ENCODE data around the gene RAB31.

RAB31 gene

DNA sequence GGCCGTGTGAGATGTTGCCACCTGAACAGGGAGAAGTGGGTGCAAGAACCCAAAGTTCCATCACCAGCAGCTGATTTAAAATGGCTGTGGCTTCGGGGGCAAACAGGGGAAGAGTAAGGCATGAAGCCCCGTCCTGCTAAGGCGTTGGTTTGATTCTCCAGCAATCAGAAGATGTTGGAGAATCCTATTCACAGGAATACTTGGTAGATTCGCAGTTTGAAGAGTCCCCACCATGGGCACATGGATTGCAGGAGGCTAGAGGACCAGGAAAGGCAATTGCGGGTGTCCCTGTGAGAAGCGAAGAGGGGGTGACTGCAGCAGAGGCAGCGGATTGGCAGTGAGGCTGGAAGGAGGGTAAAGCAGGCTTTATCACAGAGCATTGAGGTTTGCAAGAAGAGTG, 131.1 kb downstream of the RAB31 start:
- no peak overlapping the region for H3K4me2 ChIP-seq (ENCODE audit: insufficient read depth, low read length)
- H3K9me3 ChIP-seq (ENCODE audit: insufficient read depth, low read length, severe bottlenecking): no peaks in the 10 kb centered on the region
- peaks cover 26% of the 10 kb centered on the region for H3K27me3 ChIP-seq (ENCODE audit: insufficient read depth, low read length, poor library complexity)
- H3K79me2 ChIP-seq (ENCODE audit: insufficient read depth, low read length): no peaks in the 10 kb centered on the region
- H3K27ac ChIP-seq (ENCODE audit: low read length): no peak overlapping the region
- no peaks in the 10 kb centered on the region for H4K20me1 ChIP-seq (ENCODE audit: insufficient read depth, low read length)
- no peaks in the 10 kb centered on the region for H3K36me3 ChIP-seq (ENCODE audit: insufficient read depth, low read length)
- TF ChIP-seq, protein P1, sequence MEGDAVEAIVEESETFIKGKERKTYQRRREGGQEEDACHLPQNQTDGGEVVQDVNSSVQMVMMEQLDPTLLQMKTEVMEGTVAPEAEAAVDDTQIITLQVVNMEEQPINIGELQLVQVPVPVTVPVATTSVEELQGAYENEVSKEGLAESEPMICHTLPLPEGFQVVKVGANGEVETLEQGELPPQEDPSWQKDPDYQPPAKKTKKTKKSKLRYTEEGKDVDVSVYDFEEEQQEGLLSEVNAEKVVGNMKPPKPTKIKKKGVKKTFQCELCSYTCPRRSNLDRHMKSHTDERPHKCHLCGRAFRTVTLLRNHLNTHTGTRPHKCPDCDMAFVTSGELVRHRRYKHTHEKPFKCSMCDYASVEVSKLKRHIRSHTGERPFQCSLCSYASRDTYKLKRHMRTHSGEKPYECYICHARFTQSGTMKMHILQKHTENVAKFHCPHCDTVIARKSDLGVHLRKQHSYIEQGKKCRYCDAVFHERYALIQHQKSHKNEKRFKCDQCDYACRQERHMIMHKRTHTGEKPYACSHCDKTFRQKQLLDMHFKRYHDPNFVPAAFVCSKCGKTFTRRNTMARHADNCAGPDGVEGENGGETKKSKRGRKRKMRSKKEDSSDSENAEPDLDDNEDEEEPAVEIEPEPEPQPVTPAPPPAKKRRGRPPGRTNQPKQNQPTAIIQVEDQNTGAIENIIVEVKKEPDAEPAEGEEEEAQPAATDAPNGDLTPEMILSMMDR (IDR thresholded peaks at IDR 0.05; ENCODE audit: borderline replicate concordance, extremely low read depth, low read length, poor library complexity, severe bottlenecking): no peak
- TF ChIP-seq EZH2 (IDR thresholded peaks at IDR 0.05; ENCODE audit: borderline replicate concordance, low read depth, low read length, severe bottlenecking): no peak
- H2AFZ ChIP-seq (ENCODE audit: low read depth, low read length): no peak overlapping the region
- no peak for ATAC-seq (ENCODE audit: insufficient read depth, low read depth)
- H3K9ac ChIP-seq (ENCODE audit: low read depth, low read length): no peak overlapping the region
- H3K4me3 ChIP-seq (ENCODE audit: low read depth in 1 of 2, low read length in 2 of 2): no peak overlapping the region
- H3K4me1 ChIP-seq (ENCODE audit: insufficient read depth, low read length): no peaks in the 10 kb centered on the region
- no peak for DNase-seq

DNA sequence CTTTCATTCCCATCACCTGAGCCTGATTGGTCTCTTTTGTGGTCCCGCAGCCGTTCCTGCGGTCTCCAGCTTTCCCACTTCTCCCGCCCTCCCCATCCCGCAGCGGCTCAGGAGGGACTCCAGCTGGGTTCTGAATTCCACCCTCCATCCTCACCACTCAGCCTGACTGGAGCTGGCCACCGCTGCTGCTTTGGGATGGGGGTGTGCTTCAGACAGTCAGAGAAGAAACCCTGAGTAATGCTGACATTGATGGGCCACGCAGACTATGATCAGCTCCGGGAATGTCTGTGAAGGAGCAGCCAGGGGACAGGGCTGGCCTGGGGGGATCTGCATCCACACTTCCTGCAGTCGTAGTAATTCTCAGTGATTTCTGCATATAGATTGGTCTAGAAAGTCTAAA, 131.8 kb downstream of the RAB31 start:
- H3K9ac ChIP-seq (ENCODE audit: low read depth, low read length): no peak overlapping the region
- no peaks in the 10 kb centered on the region for H3K4me1 ChIP-seq (ENCODE audit: insufficient read depth, low read length)
- no peaks in the 10 kb centered on the region for H3K9me3 ChIP-seq (ENCODE audit: insufficient read depth, low read length, severe bottlenecking)
- DNase-seq (no peak), ATAC-seq (ENCODE audit: insufficient read depth, low read depth) (no peak)
- no peak overlapping the region for H3K27ac ChIP-seq (ENCODE audit: low read length)
- no peaks in the 10 kb centered on the region for H4K20me1 ChIP-seq (ENCODE audit: insufficient read depth, low read length)
- H3K27me3 ChIP-seq (ENCODE audit: insufficient read depth, low read length, poor library complexity): peaks cover 25% of the 10 kb centered on the region
- H3K79me2 ChIP-seq (ENCODE audit: insufficient read depth, low read length): no peaks in the 10 kb centered on the region
- no peak for TF ChIP-seq EZH2 (IDR thresholded peaks at IDR 0.05; ENCODE audit: borderline replicate concordance, low read depth, low read length, severe bottlenecking)
- TF ChIP-seq, protein P1 (IDR thresholded peaks at IDR 0.05; ENCODE audit: borderline replicate concordance, extremely low read depth, low read length, poor library complexity, severe bottlenecking): no peak
- no peaks in the 10 kb centered on the region for H3K36me3 ChIP-seq (ENCODE audit: insufficient read depth, low read length)
- no peak overlapping the region for H3K4me3 ChIP-seq (ENCODE audit: low read depth in 1 of 2, low read length in 2 of 2)
- H2AFZ ChIP-seq (ENCODE audit: low read depth, low read length): no peak overlapping the region
- H3K4me2 ChIP-seq (ENCODE audit: insufficient read depth, low read length): no peak overlapping the region

DNA sequence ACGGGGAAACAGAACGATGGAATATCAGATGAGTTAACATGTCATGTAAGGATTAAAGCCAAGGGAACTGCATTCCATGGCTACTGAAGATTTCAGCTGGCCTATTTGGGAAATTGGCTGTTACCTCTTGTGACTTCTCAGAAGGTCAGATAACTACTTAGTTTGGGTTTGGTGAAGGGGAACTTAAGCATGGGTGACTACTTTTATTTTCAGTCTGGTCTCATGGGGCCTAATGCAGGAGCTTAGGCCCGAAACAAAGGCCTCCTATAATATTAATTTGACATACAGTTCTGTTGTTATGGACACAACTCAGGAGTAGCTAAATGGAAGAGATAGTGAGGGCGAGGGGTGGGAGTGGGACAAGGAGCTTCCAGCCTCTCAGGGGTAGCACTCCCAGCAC, 133.7 kb downstream of the RAB31 start:
- Histone ChIP-seq H3K4me1 (ENCODE audit: insufficient read depth, low read length) (no peaks in the 10 kb centered on the region), H2AFZ (ENCODE audit: low read depth, low read length) (no peak overlapping the region), H3K9me3 (ENCODE audit: insufficient read depth, low read length, severe bottlenecking) (no peaks in the 10 kb centered on the region), H3K27me3 (ENCODE audit: insufficient read depth, low read length, poor library complexity) (peaks cover 15% of the 10 kb centered on the region), H4K20me1 (ENCODE audit: insufficient read depth, low read length) (no peaks in the 10 kb centered on the region), H3K27ac (ENCODE audit: low read length) (no peak overlapping the region), H3K4me3 (ENCODE audit: low read depth in 1 of 2, low read length in 2 of 2) (no peak overlapping the region), H3K79me2 (ENCODE audit: insufficient read depth, low read length) (no peaks in the 10 kb centered on the region), H3K36me3 (ENCODE audit: insufficient read depth, low read length) (no peaks in the 10 kb centered on the region), H3K9ac (ENCODE audit: low read depth, low read length) (no peak overlapping the region), H3K4me2 (ENCODE audit: insufficient read depth, low read length) (no peak overlapping the region)
- no peak for TF ChIP-seq EZH2 (IDR thresholded peaks at IDR 0.05; ENCODE audit: borderline replicate concordance, low read depth, low read length, severe bottlenecking)
- TF ChIP-seq, protein P1 (IDR thresholded peaks at IDR 0.05; ENCODE audit: borderline replicate concordance, extremely low read depth, low read length, poor library complexity, severe bottlenecking): no peak
- ATAC-seq (ENCODE audit: insufficient read depth, low read depth) (no peak), DNase-seq (no peak)

DNA sequence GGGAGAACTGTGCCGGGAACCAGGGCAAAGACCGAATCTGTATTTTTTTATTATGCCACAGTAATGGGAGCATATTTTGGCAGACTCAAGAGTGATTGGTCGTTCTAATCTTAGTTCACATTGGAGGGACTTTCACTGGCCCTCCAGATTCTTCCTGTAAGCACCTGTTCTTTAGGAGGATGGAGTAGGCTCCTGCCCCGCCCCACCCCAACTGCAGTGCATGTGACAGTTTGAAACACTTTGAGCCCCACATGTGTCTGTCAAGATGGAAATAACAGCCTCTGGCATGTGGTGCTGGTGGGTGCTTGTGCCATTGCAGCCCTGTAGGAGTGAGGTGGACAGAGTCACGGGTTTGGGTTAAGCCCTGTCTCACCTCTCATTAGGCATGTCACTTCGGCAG, 134.3 kb downstream of the RAB31 start:
- DNase-seq: no peak
- H3K27ac ChIP-seq (ENCODE audit: low read length): no peak overlapping the region
- no peak for ATAC-seq (ENCODE audit: insufficient read depth, low read depth)
- H3K79me2 ChIP-seq (ENCODE audit: insufficient read depth, low read length): no peaks in the 10 kb centered on the region
- no peaks in the 10 kb centered on the region for H3K4me1 ChIP-seq (ENCODE audit: insufficient read depth, low read length)
- H3K9ac ChIP-seq (ENCODE audit: low read depth, low read length): no peak overlapping the region
- H3K4me3 ChIP-seq (ENCODE audit: low read depth in 1 of 2, low read length in 2 of 2): no peak overlapping the region
- H3K36me3 ChIP-seq (ENCODE audit: insufficient read depth, low read length): no peaks in the 10 kb centered on the region
- no peaks in the 10 kb centered on the region for H3K9me3 ChIP-seq (ENCODE audit: insufficient read depth, low read length, severe bottlenecking)
- peaks cover 17% of the 10 kb centered on the region for H3K27me3 ChIP-seq (ENCODE audit: insufficient read depth, low read length, poor library complexity)
- H2AFZ ChIP-seq (ENCODE audit: low read depth, low read length): no peak overlapping the region
- no peaks in the 10 kb centered on the region for H4K20me1 ChIP-seq (ENCODE audit: insufficient read depth, low read length)
- no peak overlapping the region for H3K4me2 ChIP-seq (ENCODE audit: insufficient read depth, low read length)
- TF ChIP-seq EZH2 (IDR thresholded peaks at IDR 0.05; ENCODE audit: borderline replicate concordance, low read depth, low read length, severe bottlenecking): no peak
- TF ChIP-seq, protein P1 (IDR thresholded peaks at IDR 0.05; ENCODE audit: borderline replicate concordance, extremely low read depth, low read length, poor library complexity, severe bottlenecking): no peak

Measured in DND-41 (cell line).